Bladder microvascular endothelial cell (primary cell): Measurements from ENCODE around the gene LYPD5. TPM values are rescaled to one million over a fixed set of nuclear protein-coding genes. Genes with fewer than 3 reads are reported as not detected.

Experiments used
- total RNA-seq: library from RNA; depleted of rRNA; stranded (reverse); fragments of >200 nt; gene quantifications from 2 replicates; pipeline ENCODE4 v1.2.3, GENCODE V29; 2014

LYPD5 gene, protein sequence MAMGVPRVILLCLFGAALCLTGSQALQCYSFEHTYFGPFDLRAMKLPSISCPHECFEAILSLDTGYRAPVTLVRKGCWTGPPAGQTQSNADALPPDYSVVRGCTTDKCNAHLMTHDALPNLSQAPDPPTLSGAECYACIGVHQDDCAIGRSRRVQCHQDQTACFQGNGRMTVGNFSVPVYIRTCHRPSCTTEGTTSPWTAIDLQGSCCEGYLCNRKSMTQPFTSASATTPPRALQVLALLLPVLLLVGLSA
- 0.19 and 0.32 TPM in 2 replicates for total RNA-seq

DNA sequence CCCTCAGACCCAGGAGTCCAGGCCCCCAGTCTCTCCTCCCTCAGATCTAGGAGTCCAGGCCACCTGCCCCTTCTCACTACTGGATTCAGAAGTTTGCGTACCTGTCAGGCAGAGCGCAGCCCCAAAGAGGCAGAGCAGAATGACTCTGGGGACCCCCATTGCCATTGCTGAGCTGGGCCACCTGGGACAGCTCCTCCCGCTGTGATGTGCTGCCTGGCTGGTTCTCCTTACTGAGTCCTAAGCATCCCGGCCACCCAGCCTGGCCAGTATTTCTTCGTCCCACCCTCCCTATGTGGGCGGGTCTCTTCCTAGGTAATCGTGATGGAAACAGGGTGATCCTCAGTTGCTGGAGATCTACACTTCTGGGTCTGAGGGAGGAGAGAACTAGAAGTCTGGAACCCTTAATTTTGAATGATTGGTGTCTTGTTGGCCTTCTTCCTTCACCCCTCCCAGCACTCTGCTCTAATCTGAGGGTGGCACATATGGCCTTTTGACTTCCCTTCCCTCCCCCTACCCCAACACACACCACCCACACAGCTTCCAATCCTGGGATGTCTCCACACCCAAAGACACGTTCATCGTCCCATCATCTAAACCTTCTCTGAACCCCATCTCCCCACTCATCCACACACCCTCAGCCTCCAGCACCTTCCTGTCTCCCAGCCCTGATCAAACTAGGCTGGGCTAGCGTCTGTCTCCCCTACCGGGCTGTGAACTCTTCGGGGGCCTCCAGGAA lies at the start of gene LYPD5:
Gene LYPD5 (minus strand): TSS at position 232 of the 736 bp plus-strand sequence. CDS start 67 bp downstream, at position 165.

DNA sequence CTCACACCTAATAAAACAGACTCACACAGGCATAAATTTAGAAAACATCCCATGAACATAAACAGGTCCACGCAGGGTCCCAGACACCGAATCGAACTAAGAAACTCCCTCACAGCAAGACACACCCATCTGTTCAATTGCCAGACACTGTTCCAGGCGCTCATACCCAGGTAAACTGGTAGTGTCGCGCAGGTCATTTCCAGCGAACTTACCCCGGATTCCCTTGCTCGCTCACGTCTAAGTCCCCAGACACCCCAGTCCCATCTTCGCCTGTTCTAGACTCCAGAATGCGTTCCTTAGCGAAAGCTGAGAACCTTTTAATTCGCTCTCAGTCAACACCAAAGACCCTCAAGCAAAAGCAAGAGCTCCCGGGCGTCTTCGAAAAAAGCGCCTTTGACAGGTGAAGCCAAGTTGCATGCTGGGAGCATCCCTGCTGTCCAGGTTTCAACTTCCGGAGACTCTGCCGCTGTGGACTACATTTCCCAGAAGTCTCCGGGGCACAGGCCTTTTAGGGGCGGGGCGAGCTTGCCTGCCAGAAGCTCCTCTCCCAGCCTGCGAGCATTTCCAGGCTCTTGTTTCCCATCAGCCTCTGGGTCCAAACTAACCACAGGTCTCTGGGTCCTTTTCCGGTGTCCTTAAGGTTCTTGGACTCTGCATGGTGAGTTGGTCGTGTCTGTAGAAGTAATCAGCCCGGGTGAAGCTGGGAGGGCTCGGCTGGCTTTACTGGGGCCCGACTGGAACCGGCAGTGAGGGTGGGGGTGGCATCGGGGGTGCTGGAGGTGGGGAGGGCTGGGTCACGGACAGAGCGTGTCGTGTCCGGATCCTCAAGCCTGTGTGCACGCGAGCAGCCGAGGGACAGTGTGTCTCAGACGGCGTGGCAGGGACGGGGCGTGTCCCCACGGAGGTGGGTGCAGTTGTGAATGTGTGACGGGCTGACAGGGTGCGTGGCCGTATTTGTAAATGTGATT lies 24.8 kb upstream of the LYPD5 start, which contains the start of gene ZNF283:
Gene ZNF283 (plus strand): TSS at position 535 of the 968 bp plus-strand sequence. CDS start 6,184 bp downstream, outside the sequence.

DNA sequence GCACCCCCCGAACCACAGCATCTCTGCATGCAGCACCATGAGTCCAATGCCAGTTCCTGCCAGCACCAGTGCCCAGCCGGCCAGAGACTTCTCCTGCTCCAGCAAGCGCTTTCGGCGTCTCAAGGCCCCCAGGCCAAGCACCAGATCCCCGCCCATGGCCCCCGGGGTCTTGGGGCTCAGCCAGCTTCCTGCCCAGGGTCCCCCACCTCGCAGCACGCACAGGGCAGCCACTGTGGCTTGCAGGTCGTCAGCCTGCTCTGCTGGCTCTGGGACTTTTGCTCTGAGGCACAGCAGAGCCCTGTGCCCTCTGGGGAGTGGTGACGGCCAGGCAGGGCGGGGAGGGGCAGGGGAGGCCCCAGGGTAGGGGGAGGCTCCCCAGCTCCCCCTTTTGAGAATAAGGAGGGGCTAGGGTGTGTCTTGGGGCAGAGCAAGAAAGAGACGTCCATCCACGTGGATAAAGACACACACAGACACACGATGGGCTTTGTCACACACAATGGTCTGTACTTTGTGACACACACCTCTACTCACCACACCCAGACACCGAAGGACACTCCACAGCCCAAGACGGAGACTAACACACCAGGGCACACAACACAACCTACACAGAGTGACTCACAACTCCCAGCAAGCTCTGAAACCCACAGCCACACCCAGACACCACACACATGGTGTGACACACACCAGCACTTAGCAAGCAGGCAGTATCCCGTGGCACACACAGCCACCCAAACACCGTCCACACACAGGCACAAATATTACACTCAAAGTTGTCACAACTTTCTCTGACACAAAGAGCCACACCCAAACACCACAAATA lies 21.3 kb downstream of the LYPD5 start, which contains the start of gene KCNN4:
Gene KCNN4 (minus strand): TSS at position 268 of the 820 bp plus-strand sequence. CDS start 112 bp downstream, at position 156.

DNA sequence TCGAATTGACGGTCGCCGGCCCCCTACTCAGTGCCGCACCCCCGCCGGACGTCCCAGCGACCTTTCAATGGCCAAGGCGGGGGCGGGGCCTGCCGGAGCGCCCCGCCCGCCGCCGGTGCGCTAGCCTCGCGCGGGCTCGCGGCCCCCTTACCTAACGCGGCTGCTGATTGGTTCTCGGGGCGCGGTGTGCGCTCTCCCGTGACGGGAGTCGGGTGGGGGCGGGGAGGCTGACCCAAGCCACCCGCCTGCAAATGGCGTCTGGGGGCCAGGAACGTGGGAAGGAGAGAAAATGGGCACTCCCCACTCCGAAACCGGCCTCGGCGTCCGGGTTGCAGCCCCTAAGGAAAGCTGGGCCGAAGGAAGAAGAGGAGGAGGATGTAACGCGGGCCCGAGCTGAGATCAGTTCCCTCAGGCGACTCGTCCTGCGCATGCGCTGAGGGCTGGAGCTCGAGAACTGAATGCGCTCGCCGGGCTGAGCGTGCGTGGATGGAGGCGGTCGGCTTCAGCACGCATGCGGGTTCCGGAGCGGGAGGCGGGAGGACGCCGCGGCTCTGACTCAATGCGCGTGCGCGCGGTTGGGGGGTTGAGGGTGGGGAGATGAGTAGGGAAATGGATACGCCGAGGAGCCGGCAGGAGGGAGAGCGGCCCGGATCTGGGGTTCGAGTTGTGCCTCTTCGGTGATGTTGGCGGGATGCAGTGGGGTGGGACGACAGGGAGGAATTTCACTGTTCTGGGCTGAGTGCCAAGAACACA lies 47.6 kb downstream of the LYPD5 start, which contains the start of gene SMG9:
Gene SMG9 (minus strand): TSS at position 460 of the 753 bp plus-strand sequence. CDS start 4,221 bp downstream, outside the sequence.

Other genes starting within 250 kb of the LYPD5 start
- gene XRCC1, start 226.9 kb downstream of the LYPD5 start, total RNA-seq, result 12.1 and 13.0 TPM in 2 replicates
- gene PINLYP, start 226.6 kb downstream of the LYPD5 start, total RNA-seq, result 0.16 and 2.8 TPM in 2 replicates
- 16.0 and 53.0 TPM in 2 replicates for gene IRGQ, start 206.3 kb downstream of the LYPD5 start, total RNA-seq
- 7.8 and 9.6 TPM in 2 replicates for gene ZNF576, start 205.9 kb downstream of the LYPD5 start, total RNA-seq
- 0.06 TPM in 1 of 2 replicates, not detected in the other for gene SRRM5, start 190.4 kb downstream of the LYPD5 start, total RNA-seq
- 36.1 and 37.7 TPM in 2 replicates for gene ZNF428, start 182.8 kb downstream of the LYPD5 start, total RNA-seq
- gene CADM4, start 162.6 kb downstream of the LYPD5 start, total RNA-seq, result 1.5 and 36.1 TPM in 2 replicates
- 27.5 and 33.2 TPM in 2 replicates for gene PLAUR, start 132.3 kb downstream of the LYPD5 start, total RNA-seq
- gene IRGC, start 86.4 kb downstream of the LYPD5 start, total RNA-seq, result not detected in 2 replicates
- 8.4 and 15.9 TPM in 2 replicates for gene SMG9, start 47.5 kb downstream of the LYPD5 start, total RNA-seq
- 0.38 and 0.65 TPM in 2 replicates for gene KCNN4, start 21.5 kb downstream of the LYPD5 start, total RNA-seq
- 5.0 and 12.3 TPM in 2 replicates for gene ZNF283, start 24.9 kb upstream of the LYPD5 start, total RNA-seq
- 0.16 and 0.69 TPM in 2 replicates for gene ZNF404, start 81.5 kb upstream of the LYPD5 start, total RNA-seq
- 11.5 and 19.4 TPM in 2 replicates for gene ZNF45, start 132.8 kb upstream of the LYPD5 start, total RNA-seq
- gene ZNF221, start 148.8 kb upstream of the LYPD5 start, total RNA-seq, result 3.2 and 8.1 TPM in 2 replicates
- gene ZNF155, start 181.7 kb upstream of the LYPD5 start, total RNA-seq, result 3.9 and 7.8 TPM in 2 replicates
- 2.1 and 4.5 TPM in 2 replicates for gene ZNF230, start 200.5 kb upstream of the LYPD5 start, total RNA-seq
- gene ZNF222, start 222.9 kb upstream of the LYPD5 start, total RNA-seq, result 3.6 and 5.9 TPM in 2 replicates
- gene ZNF223, start 249.6 kb upstream of the LYPD5 start, total RNA-seq, result 2.8 and 6.5 TPM in 2 replicates